Immature natural killer cell (primary cell): Measurements from ENCODE around the gene AK3. TPM values are rescaled to one million over a fixed set of nuclear protein-coding genes. Genes with fewer than 3 reads are reported as not detected.

Experiments used
- DNase-seq, 3 donors: peaks; one replicate each; pipeline ENCODE4 v3.0.0; 2022; ENCODE audit warnings: mixed read lengths in 1 of 3
- H3K27ac Mint-ChIP-seq, 6 donors: one replicate each; pipeline ENCODE4 v1.8.0; 2020; ENCODE audit warnings: mixed read lengths in 6 of 6, mild to moderate bottlenecking in 5 of 6, inconsistent platforms in 4 of 6, moderate library complexity in 3 of 6
- H3K27me3 Mint-ChIP-seq, 3 donors: one replicate each; pipeline ENCODE4 v1.8.0; 2020 to 2021; ENCODE audit warnings: low read depth in 3 of 3, mild to moderate bottlenecking in 3 of 3, mixed read lengths in 3 of 3, moderate library complexity in 3 of 3, inconsistent platforms in 1 of 3
- H3K36me3 Mint-ChIP-seq, 3 donors: one replicate each; pipeline ENCODE4 v1.8.0; 2020; ENCODE audit warnings: mixed read lengths in 3 of 3, inconsistent platforms in 2 of 3, mild to moderate bottlenecking in 2 of 3
- H3K4me1 Mint-ChIP-seq, 2 donors: one replicate each; pipeline ENCODE4 v1.8.0; 2020; ENCODE audit warnings: inconsistent platforms in 2 of 2, mild to moderate bottlenecking in 2 of 2, mixed read lengths in 2 of 2, moderate library complexity in 1 of 2
- H3K4me3 Mint-ChIP-seq, 5 donors: one replicate each; pipeline ENCODE4 v1.8.0; 2020; ENCODE audit warnings: mild to moderate bottlenecking in 5 of 5, mixed read lengths in 5 of 5, inconsistent platforms in 3 of 5, moderate library complexity in 3 of 5
- H3K9me3 Mint-ChIP-seq, 6 donors: one replicate each; pipeline ENCODE4 v1.8.0; 2020; ENCODE audit warnings: mild to moderate bottlenecking in 6 of 6, mixed read lengths in 6 of 6, inconsistent platforms in 4 of 6, moderate library complexity in 3 of 6
- polyA plus RNA-seq, 3 donors: library from polyadenylated mRNA; unstranded; fragments of 300-500 nt; fragmentation: Illumina TruSeq; gene quantifications; one replicate each; pipeline ENCODE4 v1.2.3, GENCODE V29; 2021

Gene AK3
- polyA plus RNA-seq, 3 donors from 2014 or later, result 36.0 to 41.2 (median 37.2) TPM

GRCh38 chr9:4680750-4681149 lies 60.3 kb downstream of the AK3 start:
- Mint-ChIP-seq H3K27me3 (peaks cover 0 to 2% (median 0%) of the 10 kb centered on the region in 3 donors), H3K4me1 (peaks cover 11 to 24% of the 10 kb centered on the region in 2 donors), H3K36me3 (peaks cover 6 to 15% (median 6%) of the 10 kb centered on the region in 3 donors), H3K9me3 (no peaks in the 10 kb centered on the region), H3K27ac (no peak overlapping the region), H3K4me3 (no peak overlapping the region)
- DNase-seq, result no peak

GRCh38 chr9:4680173-4680525 lies 60.9 kb downstream of the AK3 start:
- H3K36me3 Mint-ChIP-seq, result peaks cover 6 to 14% (median 8%) of the 10 kb centered on the region in 3 donors
- H3K27me3 Mint-ChIP-seq, result peaks cover 0 to 2% (median 0%) of the 10 kb centered on the region in 3 donors
- DNase-seq, result no peak
- peaks cover 9 to 19% of the 10 kb centered on the region in 2 donors for H3K4me1 Mint-ChIP-seq
- no peaks in the 10 kb centered on the region for H3K9me3 Mint-ChIP-seq
- H3K4me3 Mint-ChIP-seq, result no peak overlapping the region
- no peak overlapping the region for H3K27ac Mint-ChIP-seq

- DNase-seq, result peak; percentile 99
- peaks cover 0 to 7% (median 4%) of the 10 kb centered on the region in 3 donors for H3K36me3 Mint-ChIP-seq
- no peaks in the 10 kb centered on the region for H3K9me3 Mint-ChIP-seq
- no peak within 1 kb of the TSS for H3K4me3 Mint-ChIP-seq
- peaks cover 0 to 2% (median 0%) of the 10 kb centered on the region in 3 donors for H3K27me3 Mint-ChIP-seq
- H3K27ac Mint-ChIP-seq, result no peak within 1 kb of the TSS
- peaks cover 9 to 13% of the 10 kb centered on the region in 2 donors for H3K4me1 Mint-ChIP-seq
These were observed 61.5 kb downstream of the AK3 start, which contains the start of gene CDC37L1 for GRCh38 chr9:4679268-4680172. Gene CDC37L1 (plus strand): TSS chr9:4679569. CDS start chr9:4679768, 199 bp downstream.

- Mint-ChIP-seq H3K27ac (no peak overlapping the region), H3K27me3 (peaks cover 0 to 2% (median 0%) of the 10 kb centered on the region in 3 donors), H3K4me3 (no peak overlapping the region), H3K9me3 (no peaks in the 10 kb centered on the region), H3K4me1 (peaks cover 7 to 9% of the 10 kb centered on the region in 2 donors), H3K36me3 (peaks cover 0 to 5% (median 4%) of the 10 kb centered on the region in 3 donors)
- no peak for DNase-seq
These were observed 62.2 kb downstream of the AK3 start for GRCh38 chr9:4678679-4679267.

- H3K4me3 Mint-ChIP-seq, result no peak overlapping the region
- DNase-seq, result no peak
- no peak overlapping the region for H3K27ac Mint-ChIP-seq
- peaks cover 0 to 5% (median 4%) of the 10 kb centered on the region in 3 donors for H3K36me3 Mint-ChIP-seq
- peaks cover 0 to 2% (median under 1%) of the 10 kb centered on the region in 3 donors for H3K27me3 Mint-ChIP-seq
- no peaks in the 10 kb centered on the region for H3K4me1 Mint-ChIP-seq
- no peaks in the 10 kb centered on the region for H3K9me3 Mint-ChIP-seq
These were observed 63.6 kb downstream of the AK3 start for GRCh38 chr9:4677392-4677791.

GRCh38 chr9:4674783-4675182 lies 66.2 kb downstream of the AK3 start:
- H3K36me3 Mint-ChIP-seq, result peaks cover 0 to 7% (median 5%) of the 10 kb centered on the region in 3 donors
- DNase-seq, result no peak
- no peak overlapping the region for H3K27ac Mint-ChIP-seq
- H3K4me1 Mint-ChIP-seq, result no peaks in the 10 kb centered on the region
- no peaks in the 10 kb centered on the region for H3K9me3 Mint-ChIP-seq
- peaks cover 2 to 6% (median 5%) of the 10 kb centered on the region in 3 donors for H3K27me3 Mint-ChIP-seq
- no peak overlapping the region for H3K4me3 Mint-ChIP-seq

GRCh38 chr9:4671737-4672136 lies 69.3 kb downstream of the AK3 start:
- Mint-ChIP-seq H3K9me3 (no peaks in the 10 kb centered on the region), H3K4me1 (peaks cover 2% of the 10 kb centered on the region in 2 donors), H3K27me3 (peaks cover 2 to 9% (median 6%) of the 10 kb centered on the region in 3 donors), H3K36me3 (peaks cover 0 to 7% (median 5%) of the 10 kb centered on the region in 3 donors), H3K27ac (no peak overlapping the region), H3K4me3 (no peak overlapping the region)
- DNase-seq, result no peak

GRCh38 chr9:4670591-4670990 lies 70.4 kb downstream of the AK3 start:
- H3K9me3 Mint-ChIP-seq, result no peaks in the 10 kb centered on the region
- no peak for DNase-seq
- H3K27ac Mint-ChIP-seq, result no peak overlapping the region
- peaks cover 13 to 14% of the 10 kb centered on the region in 2 donors for H3K4me1 Mint-ChIP-seq
- peaks cover 0 to 3% (median 2%) of the 10 kb centered on the region in 3 donors for H3K36me3 Mint-ChIP-seq
- peaks cover 2 to 13% (median 7%) of the 10 kb centered on the region in 3 donors for H3K27me3 Mint-ChIP-seq
- H3K4me3 Mint-ChIP-seq, result no peak overlapping the region

GRCh38 chr9:4669890-4670289 lies 71.1 kb downstream of the AK3 start:
- Mint-ChIP-seq H3K27ac (no peak overlapping the region), H3K27me3 (peaks cover 2 to 13% (median 7%) of the 10 kb centered on the region in 3 donors), H3K36me3 (peaks cover 0 to 3% (median 0%) of the 10 kb centered on the region in 3 donors), H3K9me3 (no peaks in the 10 kb centered on the region), H3K4me1 (peaks cover 20 to 21% of the 10 kb centered on the region in 2 donors), H3K4me3 (no peak overlapping the region)
- no peak for DNase-seq

GRCh38 chr9:4668604-4669003 lies 72.4 kb downstream of the AK3 start:
- H3K9me3 Mint-ChIP-seq, result no peaks in the 10 kb centered on the region
- H3K27me3 Mint-ChIP-seq, result peaks cover 2 to 13% (median 7%) of the 10 kb centered on the region in 3 donors
- H3K4me1 Mint-ChIP-seq, result peaks cover 33 to 34% of the 10 kb centered on the region in 2 donors
- H3K4me3 Mint-ChIP-seq, result no peak overlapping the region
- no peak overlapping the region for H3K27ac Mint-ChIP-seq
- DNase-seq, result no peak
- peaks cover 0 to 3% (median 0%) of the 10 kb centered on the region in 3 donors for H3K36me3 Mint-ChIP-seq

- H3K27ac Mint-ChIP-seq, result no peak overlapping the region
- DNase-seq, result no peak
- H3K36me3 Mint-ChIP-seq, result peaks cover 0 to 3% (median 0%) of the 10 kb centered on the region in 3 donors
- no peak overlapping the region for H3K4me3 Mint-ChIP-seq
- peaks cover 3 to 13% (median 11%) of the 10 kb centered on the region in 3 donors for H3K27me3 Mint-ChIP-seq
- H3K4me1 Mint-ChIP-seq, result peaks cover 42 to 43% of the 10 kb centered on the region in 2 donors
- H3K9me3 Mint-ChIP-seq, result no peaks in the 10 kb centered on the region
These were observed 73.3 kb downstream of the AK3 start for GRCh38 chr9:4667681-4668080.

- H3K4me3 Mint-ChIP-seq, result peak within 1 kb of the TSS; percentile 72 to 83 (median 76)
- peak within 1 kb of the TSS in 4 of 6 donors; percentile 7 to 66 (median 18) for H3K27ac Mint-ChIP-seq
- peak; percentile 15 to 30 (median 21) for DNase-seq
- H3K27me3 Mint-ChIP-seq, result peaks cover 3 to 14% (median 10%) of the 10 kb centered on the region in 3 donors
- peaks cover 53 to 56% of the 10 kb centered on the region in 2 donors for H3K4me1 Mint-ChIP-seq
- no peaks in the 10 kb centered on the region for H3K9me3 Mint-ChIP-seq
- peaks cover 0 to 3% (median 0%) of the 10 kb centered on the region in 3 donors for H3K36me3 Mint-ChIP-seq
These were observed 74.8 kb downstream of the AK3 start, which contains the start of gene SPATA6L for GRCh38 chr9:4666042-4666699. Gene SPATA6L (minus strand): TSS chr9:4666480. CDS start chr9:4666250, 230 bp downstream.

GRCh38 chr9:4665357-4665756 lies 75.6 kb downstream of the AK3 start:
- peak overlapping the region in 1 of 6 donors; percentile 24 for H3K27ac Mint-ChIP-seq
- no peak for DNase-seq
- H3K36me3 Mint-ChIP-seq, result peaks cover 0 to 3% (median 0%) of the 10 kb centered on the region in 3 donors
- H3K27me3 Mint-ChIP-seq, result peaks cover 3 to 14% (median 10%) of the 10 kb centered on the region in 3 donors
- H3K4me1 Mint-ChIP-seq, result peaks cover 55 to 56% of the 10 kb centered on the region in 2 donors
- H3K4me3 Mint-ChIP-seq, result peak overlapping the region; percentile 72 to 83 (median 76)
- no peaks in the 10 kb centered on the region for H3K9me3 Mint-ChIP-seq
